ENCODE results near the gene CBX4.

DNA sequence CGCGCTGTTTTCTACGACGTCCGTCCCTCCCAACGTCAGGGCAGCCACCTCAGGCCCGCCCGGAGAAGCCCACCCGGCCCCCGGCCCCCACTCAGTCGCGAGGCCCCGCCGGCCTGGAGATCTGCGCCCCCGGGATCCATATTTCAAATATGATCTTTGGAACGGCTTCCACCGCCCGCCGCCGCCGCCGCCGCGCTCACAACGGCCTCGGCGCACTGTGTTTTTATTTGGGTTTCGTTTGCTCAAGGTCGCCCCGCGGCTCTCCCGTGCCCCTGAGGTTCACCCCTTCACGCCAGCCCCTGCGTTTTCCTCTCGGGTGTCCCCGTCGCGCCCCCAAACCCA lies 4.2 kb upstream of the CBX4 start:
- TF ChIP-seq RCOR1 (conservative IDR thresholded peaks at IDR 0.05; ENCODE audit: low read depth, low read length): no peak
- no peak for TF ChIP-seq NR2C2 (IDR thresholded peaks at IDR 0.05; ENCODE audit: borderline replicate concordance, control insufficient read depth, insufficient read length, low read depth)
